SIG-M5 treated with dmso at 0.1 percent for 504 hours (cell line): Measurements from ENCODE around the gene FCN3.

ENCODE experiments used
- DNase-seq: peaks from one replicate; lab custom pipeline; 2025; ENCODE audit not compliant: unreplicated experiment; lab: John Stamatoyannopoulos, UW

The FCN3 gene

DNA sequence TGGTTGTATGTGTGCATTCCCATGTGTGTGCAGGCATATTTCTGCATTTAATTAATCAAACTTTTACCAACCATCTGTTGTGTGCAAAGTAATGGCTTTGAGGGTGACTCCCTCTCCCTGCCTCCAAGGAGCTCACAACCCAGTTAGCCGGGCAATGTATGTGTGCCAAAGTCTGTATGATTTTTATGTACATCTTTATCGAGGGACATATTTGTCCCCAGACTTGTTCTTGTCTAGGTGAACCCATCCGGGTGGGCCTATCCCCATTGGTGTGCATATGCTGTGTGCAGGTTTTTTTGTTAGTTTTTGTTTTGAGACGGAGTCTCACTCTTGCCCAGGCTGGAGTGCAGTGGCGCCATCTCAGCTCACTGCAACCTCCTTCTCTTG lies 31.0 kb downstream of the FCN3 start:
- no peak for DNase-seq

DNA sequence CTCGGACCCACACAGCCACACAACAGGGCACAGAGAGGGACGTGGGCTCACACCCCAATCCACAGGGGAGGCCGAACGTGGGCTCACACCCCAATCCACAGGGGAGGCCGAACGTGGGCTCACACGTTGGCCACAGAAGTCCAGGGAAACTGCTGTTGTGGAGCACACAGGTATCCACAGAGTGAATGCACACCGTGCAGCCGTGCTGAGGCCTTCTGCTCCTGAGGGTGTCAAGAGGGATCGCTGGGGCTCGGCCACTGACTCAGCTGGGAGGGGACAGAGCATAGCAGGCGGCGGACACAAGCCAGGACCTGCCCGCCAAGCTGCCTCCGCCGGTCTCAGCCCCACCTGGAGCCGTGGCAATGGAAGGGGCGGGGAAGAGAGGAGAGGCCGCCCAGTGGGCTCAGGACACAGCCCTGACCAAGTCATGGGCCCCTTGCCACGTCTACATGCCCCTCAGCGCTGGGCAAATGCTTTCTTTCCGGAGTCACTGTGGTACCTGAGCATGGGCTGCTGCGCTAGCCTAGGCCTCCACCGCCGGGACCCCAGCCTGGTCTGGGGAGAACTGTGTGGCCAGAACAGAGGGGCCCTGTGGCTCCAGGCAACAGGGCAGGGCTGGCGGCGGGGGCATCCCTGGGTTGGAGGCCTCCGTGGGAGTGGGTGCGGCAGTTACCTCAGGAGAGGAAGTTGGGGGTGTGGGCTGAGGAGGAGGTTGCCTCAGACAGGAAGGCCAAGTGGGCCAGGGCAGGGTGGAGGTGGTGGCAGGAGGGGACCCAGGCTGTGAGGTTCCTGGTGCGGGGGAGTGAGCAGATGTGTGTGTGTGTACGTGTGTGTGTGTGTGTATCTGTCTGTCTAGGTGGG lies 31.6 kb downstream of the FCN3 start:
- peak; percentile 89 for DNase-seq

DNA sequence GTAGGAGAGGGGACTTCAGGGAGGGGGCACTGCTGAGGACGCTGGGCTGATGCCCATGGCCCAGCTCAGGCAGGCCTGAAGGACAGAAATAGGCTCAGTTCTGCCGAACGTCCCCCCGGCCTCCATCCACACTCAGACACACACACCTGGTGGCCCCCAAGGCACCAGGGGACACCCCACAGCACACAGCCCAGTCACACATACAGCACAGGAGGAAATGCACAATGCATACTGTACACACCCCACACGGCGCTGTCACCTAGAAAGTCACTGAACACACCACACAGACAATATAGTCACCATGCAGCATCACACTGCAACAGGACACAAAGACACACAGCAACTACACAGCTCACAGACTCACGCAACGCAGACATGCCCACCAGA lies 32.2 kb downstream of the FCN3 start:
- peak; percentile 43 for DNase-seq

DNA sequence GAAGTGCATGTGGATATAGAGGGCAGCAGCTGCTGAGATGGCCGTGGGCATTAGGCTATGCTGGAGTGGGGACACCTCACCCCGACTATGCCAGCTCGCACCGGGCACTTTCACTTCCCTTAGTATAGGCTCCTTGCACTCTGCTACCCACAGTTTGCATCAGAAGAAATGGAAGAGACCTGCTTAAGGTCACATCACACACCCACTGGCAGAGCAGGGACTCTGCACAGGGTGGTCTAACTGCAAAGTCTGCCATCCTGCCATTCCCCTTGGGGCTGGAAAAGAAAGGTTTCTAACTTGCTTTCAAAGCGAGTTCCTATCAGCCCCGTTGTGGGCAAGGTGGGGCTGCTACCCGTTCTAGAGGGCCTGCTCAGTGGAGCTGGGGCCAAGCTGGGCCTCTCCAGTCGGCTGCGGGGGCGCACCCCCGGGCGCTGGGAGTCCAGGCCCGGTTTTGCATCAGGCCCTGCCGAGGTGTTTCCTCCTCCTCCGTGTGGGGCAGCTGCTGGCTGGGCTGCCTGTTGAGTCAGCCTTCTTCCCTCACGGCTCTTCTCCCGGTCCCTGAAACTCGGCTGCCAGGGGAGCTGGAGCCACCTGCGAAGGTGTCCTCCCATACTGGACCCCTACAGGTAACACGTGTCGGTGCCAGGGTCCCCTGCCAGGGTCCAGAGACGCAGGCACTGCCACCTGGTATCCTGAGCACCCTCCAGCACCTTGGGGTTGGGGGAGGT lies 32.9 kb downstream of the FCN3 start, which contains the start of gene SYTL1:
Gene SYTL1, plus strand, starts transcription at position 498 of the 728 bp plus-strand sequence. CDS start 3,313 bp downstream, outside the sequence.
- DNase-seq, result peak; percentile 84

DNA sequence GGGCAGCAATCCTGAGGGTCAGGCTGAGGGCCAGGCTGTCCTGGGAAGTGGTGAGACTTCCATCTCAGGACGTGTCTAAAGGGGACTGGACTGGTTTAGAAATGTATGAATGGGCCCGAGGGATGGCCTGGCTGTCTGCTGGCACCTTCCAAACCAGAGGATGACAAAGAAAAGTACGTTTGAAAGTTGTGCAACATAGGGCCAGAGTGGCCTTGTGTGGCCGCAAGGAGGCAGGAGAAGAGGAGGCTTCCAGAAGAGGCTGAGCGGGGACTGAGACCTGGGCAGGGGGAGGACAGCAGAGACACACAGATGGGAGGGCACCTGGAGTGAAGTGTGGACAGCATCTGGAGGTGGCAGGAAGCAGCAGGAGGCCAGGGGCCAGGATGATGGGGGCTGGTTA lies 35.4 kb downstream of the FCN3 start:
- DNase-seq, result no peak

DNA sequence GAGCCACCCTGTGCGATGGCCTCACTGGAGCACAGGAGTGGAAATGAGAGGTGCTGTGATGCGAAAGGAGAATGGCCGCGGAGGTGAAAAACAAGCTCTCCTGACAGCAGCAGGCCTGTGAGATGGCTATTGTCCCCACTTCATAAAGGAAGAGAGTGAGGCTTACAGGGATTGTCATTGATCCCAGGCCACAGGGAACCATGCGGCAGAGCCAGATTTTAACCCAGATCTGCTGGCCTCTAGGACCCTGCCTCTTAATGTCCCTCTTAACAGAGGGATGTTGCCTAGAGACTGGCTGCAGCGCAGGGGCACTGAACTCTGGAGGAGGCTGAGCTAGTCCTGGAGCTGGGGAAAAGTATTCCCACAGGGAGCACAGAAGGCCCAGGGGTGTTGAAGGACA lies 35.9 kb downstream of the FCN3 start:
- no peak for DNase-seq

DNA sequence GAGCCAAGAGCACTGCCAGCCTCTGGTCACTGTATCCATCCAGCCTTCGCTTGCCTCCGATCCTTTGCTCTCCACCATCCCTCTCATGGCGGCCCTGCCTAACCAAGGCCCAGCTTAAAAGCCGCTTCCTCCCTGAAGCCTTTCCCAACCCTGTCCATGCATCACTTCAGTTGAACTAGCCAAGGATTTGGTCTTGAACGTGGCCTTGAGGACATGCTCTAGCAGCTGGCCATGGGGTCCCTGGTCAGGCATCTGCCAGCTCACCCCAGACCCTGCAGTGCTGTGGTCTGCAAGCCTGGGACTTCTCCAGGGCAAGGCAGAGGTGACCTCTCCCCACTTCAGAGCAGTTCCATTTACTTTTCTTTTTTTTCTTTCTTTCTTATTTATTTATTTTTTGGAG lies 37.9 kb downstream of the FCN3 start:
- no peak for DNase-seq

DNA sequence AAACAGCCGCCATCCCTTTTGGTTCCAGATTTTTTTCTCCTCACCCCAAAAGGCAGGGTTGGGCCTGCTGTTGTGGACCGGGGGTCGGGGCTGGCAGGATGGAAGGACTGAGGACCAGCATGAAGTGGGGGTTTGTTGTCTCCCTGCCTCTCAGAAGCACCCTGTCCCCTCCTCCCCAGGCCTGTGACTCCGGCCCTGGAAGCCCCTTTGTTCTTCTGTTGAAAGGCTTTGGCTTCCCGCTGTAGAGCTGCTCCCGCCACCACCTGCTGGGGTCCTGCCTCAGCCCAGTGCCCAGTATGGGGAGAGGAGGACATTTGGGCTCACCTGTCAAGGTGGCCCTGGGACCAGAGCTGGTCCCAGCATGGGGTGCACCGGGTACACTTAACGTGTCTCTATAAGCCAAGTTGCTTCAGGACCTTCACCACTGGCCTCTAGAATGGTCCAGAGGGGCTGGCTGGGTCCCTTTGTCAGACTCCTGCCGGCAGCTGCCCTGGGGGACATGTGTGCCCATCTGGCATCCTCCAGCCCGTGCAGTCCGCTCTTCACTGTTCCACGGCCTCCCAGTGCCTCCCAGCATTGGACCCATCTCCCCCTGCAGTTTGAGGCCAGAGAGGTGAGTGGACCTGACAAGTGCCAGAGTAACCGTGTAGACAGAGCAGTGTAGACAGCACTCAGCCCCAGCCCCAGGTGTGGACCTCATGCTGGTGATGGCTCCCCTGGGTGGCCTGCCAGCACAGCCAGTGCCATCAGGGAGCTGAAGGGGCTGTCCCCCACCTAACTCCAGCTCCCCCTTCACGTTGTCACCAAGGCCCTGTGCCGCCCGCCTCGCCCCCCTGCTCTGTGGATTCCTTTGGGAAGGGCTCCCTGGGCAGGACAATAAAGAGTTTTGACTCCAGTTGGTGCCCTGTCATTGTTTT lies 38.9 kb downstream of the FCN3 start:
- DNase-seq, result no peak

DNA sequence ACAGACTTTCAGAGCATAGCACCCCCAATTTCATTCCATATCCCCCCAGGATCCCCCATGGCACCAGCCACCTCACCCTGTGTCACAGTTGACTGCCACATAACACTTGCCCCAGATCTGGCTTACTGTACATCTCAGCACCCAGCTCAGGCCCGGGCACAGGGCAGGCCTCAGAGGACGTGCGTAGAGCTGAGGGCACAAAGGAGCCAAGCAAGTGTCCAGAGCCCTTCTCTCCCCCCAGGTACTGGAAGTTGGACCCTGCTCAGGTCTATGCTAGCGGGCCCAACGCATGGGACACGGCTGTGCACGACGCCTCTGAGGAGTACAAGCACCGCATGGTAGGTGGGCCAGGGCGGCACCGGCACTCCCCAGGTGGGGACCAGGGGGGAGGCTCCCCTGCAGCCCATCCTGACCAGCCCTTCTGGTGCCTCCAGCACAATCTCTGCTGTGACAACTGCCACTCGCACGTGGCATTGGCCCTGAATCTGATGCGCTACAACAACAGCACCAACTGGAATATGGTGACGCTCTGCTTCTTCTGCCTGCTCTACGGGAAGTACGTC lies 40.8 kb downstream of the FCN3 start:
- DNase-seq, result no peak

DNA sequence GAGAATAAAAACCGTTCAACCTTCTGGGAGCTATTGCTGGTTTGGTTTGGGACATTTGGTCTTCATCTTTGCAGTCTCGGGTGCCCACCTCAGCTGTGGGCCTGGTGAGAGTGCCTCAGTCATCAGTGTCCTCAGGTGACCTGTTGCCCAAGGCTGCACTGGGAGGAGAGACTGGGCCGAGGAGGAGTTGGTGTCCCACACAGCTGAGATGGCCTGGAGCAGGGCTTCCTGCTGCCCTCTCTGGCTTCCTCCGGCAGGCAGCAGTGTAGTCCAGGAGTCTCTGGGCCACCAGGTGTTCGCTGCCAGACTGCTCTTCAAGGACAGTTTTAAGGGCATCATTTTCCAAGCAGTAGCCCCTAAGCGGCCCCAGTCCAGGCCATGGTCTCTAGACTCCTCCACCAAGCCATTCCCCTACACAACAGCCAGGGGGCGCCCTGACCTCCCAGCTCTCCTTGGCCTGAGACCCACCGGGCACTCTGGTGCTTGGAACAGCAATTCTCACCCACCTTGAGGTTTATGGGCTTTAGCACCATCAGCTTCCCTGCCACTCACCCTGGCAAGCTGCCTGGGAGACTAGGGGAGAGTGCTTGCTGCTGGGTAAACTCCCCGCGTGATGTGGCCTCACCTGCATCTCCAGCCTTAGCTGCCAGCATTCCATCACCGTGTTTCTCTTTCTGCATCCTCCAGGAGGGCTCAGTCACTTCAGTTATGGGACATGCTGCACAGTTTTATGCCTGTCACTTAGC lies 41.9 kb downstream of the FCN3 start:
- peak; percentile 8 for DNase-seq

DNA sequence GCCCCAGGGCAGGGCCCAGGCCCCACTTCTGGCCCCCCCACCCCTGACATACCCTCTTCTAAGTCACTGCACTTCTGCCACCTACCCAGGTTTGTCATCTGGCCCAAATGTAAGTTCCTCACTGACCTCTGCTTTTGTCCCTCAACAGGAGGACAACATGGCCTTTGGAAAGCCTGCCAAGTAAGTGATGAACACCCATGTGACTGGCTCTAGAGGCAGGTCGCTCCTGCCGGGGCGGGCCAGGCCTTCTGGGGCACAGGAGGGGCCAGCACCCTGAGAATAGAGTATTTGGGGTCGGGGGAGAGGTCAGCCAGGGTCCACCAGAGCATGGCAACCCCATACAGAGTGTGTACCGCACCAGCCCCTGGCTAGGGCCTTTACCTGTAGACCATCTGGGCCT lies 42.7 kb downstream of the FCN3 start:
- no peak for DNase-seq

DNA sequence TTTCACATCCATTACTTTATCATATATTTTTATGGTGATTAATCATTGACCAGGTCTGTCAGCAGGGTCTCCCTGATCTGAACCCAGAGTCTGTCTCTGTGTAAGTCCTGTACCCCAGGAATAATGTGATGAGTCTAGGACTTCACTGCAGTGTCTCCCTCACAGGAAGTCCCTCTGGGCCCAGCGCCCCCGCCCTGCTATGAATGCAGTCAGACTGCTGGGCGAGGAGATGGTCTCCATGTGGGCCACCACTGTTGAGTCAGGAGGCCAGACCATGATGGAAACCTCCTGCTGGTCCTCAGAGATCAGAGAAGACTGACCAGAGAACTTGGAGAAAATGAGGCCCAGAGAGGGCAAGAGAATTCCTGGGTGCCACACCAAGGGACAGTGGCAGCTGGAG lies 43.2 kb downstream of the FCN3 start:
- no peak for DNase-seq

DNA sequence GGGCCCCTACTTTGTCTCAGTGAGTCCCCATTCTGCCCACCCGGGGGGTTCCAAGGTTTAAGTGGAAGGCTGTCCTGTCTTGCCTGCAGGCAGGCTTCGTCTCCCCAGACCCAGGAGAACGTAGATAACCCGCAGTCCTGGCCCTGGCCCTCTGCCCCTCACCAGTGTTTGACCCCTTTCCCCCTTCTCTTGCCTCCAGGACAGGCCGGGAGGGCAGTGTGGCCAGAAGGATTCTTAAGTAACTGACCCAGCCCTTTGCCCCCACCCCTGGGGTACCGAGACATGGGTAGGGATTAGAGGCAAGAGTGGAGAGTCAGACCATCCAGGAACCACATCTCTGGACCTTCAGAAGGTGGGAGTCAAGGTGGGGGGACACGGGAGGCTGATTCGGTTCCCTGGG lies 43.8 kb downstream of the FCN3 start:
- no peak for DNase-seq

DNA sequence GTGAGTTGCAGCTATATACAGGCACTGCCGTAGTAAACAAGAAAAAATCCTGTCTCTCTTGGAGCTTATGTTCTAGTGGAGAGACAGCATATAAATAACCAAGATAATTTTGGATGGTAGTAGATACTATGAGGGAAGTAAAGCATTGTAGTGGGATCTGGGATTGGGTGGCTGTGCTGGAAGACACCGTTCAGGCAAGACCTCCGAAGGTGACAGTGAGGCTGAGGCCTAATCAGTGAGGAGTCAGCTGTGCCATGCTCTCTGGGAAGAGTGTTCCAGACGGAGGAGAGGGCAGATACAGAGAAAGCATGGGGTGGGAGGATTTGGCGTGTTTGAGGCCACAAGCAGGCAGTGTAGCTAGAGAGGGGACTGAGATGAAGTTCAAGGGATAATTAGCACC lies 46.7 kb downstream of the FCN3 start:
- no peak for DNase-seq

DNA sequence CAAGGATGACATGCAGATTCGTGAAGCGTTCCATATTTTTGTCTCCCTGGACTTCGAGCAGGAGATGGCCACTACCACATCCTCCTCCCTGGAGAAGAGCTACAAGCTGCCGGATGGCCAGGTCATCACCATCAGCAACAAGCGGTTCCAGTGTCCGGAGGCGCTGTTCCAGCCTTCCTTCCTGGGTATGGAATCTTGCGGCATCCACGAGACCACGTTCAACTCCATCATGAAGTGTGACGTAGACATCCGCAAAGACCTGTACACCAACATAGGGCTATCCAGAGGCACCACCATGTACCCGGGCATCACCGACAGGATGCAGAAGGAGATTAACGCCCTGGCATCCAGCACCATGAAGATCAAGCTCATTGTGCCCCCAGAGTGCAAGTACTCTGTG lies 49.3 kb downstream of the FCN3 start:
- no peak for DNase-seq

DNA sequence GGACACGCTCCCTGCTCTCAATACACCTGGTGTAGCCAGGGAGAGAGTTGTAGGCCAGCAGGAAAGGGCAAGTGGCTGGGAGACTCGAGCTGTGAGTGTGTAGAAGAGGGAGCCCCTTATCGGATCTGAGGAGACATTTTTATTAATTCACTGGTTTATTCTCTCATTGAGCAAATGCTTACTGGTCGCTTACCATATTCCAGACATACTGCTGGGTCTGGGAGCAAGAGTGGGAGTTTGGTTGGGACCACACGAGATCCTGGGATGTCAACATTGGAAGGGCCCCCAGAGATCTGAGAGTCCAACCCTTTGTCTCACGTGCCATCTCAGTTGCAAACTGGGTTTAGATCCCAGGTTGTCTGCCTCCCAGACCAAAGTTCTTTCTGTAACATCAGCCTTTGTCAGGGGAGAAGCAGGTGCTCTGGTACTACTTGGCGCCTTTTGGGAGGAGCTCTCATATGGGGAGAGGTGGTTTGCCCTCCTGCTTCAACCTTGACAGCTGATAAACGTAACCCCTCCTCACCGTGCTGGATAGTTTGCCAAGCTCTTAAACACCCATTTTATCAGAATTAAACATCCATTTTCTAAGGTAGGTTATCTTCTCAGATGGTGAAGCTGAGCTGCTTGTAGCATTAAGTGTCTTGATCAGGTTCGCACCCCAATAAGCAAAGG lies 51.9 kb downstream of the FCN3 start:
- no peak for DNase-seq

DNA sequence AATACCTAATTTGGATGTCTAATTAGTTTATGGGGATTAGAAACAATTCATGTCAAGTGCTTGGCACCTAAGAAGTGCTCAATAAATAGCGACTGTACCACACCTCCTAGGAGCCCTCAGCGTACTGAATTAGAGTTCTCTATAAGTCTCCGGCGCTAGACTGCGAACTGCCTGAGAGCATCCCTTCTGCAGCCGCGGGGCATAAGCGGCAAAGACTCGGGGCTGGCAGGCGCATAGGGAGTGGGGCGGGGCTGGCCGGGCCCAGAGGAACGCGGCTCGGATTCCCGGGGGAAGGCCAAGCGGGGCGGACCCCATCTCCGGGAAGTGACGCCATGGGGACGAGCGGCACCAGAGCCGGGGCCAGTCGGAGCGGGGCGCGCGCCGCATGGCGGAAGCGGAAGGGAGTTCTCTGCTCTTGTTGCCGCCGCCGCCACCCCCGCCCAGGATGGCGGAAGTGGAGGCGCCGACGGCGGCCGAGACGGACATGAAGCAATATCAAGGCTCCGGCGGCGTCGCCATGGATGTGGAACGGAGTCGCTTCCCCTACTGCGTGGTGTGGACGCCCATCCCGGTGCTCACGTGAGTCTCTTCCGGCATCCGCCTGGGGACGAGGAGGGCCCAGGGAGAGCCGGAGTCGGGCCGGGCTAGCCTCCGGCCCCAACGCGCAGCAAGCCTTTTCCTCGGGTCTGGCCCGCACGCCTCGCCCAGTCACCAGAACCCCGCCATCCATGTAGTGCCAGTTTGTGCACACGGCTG lies 52.6 kb downstream of the FCN3 start, which contains the start of gene TMEM222:
Gene TMEM222, plus strand, starts transcription at position 351 of the 756 bp plus-strand sequence. Its CDS starts 35 bp downstream, at position 386.
- DNase-seq, result peak; percentile 94
